Measurements from ENCODE around the gene RFNG. TPM values are rescaled to one million over a fixed set of nuclear protein-coding genes. Genes with fewer than 3 reads are reported as not detected.

The RFNG gene
- total RNA-seq, 1 donor from 2014 or later = 13.6 TPM

DNA sequence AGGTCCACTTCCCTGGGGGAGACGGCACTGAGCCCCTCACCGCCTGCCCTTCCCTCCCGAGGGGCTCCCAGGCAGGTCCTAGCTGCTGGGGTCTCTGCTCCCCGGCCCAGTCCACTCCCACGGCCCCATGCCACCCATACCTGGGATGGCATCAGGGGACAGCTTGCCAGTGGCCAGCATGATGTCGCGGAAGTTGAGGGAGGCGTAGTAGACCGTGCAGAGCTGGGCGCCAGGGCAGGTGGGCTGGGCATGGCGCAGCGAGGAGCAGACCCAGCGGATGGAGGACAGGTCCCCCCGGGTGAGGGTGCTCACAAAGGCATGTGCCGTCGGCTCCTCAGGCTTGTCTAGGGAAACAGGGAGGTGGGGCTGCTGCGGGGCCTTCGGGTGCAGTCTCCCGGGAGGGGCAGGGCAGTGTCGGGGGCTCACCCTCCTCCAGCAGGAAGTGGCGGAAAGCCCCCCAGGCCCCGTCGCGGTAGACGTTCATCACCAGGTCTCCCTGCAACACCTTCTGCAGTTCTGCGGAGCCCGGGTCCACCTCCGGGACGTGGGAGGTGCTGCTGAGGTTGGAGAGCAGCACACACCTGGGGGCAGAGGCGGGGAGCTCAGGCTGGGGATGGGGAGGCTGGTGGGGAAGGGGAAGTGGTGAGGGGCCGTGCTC, 32.9 kb upstream of the RFNG start:
- no peaks in the 10 kb centered on the region for H3K36me3 ChIP-seq
- no peak for DNase-seq (ENCODE audit: low spot score)
- no peak overlapping the region for H3K4me2 ChIP-seq
- H3K9ac ChIP-seq = no peak overlapping the region
- H3K4me3 ChIP-seq = no peak overlapping the region
- H3K9me3 ChIP-seq (ENCODE audit: low read depth) = no peaks in the 10 kb centered on the region
- peaks cover 9% of the 10 kb centered on the region for H3F3A ChIP-seq (ENCODE audit: low read depth)
- no peaks in the 10 kb centered on the region for H3K9me3 Mint-ChIP-seq
- no peaks in the 10 kb centered on the region for H3K79me2 ChIP-seq (ENCODE audit: low read depth)
- H4K20me1 ChIP-seq (ENCODE audit: low read depth) = peaks cover 91% of the 10 kb centered on the region
- H3K27me3 Mint-ChIP-seq (ENCODE audit: insufficient read depth, low read depth) = no peaks in the 10 kb centered on the region
- H3K4me3 Mint-ChIP-seq = no peak overlapping the region
- H3K4me1 ChIP-seq = no peaks in the 10 kb centered on the region
- peaks cover 2% of the 10 kb centered on the region for H3K36me3 Mint-ChIP-seq
- no peak overlapping the region for H3K27ac ChIP-seq
- no peaks in the 10 kb centered on the region for H3K4me1 Mint-ChIP-seq
- no peak overlapping the region for H2AFZ ChIP-seq (replicated peaks)
- no peak overlapping the region for H3K27ac Mint-ChIP-seq
- TF ChIP-seq EZH2 (IDR thresholded peaks at IDR 0.05) = no peak
- no peak for TF ChIP-seq EZH2phosphoT487 (IDR thresholded peaks at IDR 0.05)
- no peak for TF ChIP-seq CTCF (IDR thresholded peaks at IDR 0.05)
- H3K27me3 ChIP-seq = no peaks in the 10 kb centered on the region

GRCh38 chr17:82083533-82084359, 32.1 kb upstream of the RFNG start:
- Mint-ChIP-seq H3K27ac (no peak overlapping the region), H3K9me3 (no peaks in the 10 kb centered on the region), H3K4me3 (no peak overlapping the region), H3K27me3 (ENCODE audit: insufficient read depth, low read depth) (no peaks in the 10 kb centered on the region), H3K36me3 (peaks cover 2% of the 10 kb centered on the region), H3K4me1 (no peaks in the 10 kb centered on the region)
- peaks cover 11% of the 10 kb centered on the region for H3F3A ChIP-seq (ENCODE audit: low read depth)
- no peak overlapping the region for H2AFZ ChIP-seq (replicated peaks)
- DNase-seq (ENCODE audit: low spot score) = no peak
- H3K4me1 ChIP-seq = no peaks in the 10 kb centered on the region
- no peak overlapping the region for H3K4me3 ChIP-seq
- no peaks in the 10 kb centered on the region for H3K27me3 ChIP-seq
- H3K4me2 ChIP-seq = no peak overlapping the region
- no peaks in the 10 kb centered on the region for H3K9me3 ChIP-seq (ENCODE audit: low read depth)
- H4K20me1 ChIP-seq (ENCODE audit: low read depth) = peaks cover 87% of the 10 kb centered on the region
- no peaks in the 10 kb centered on the region for H3K79me2 ChIP-seq (ENCODE audit: low read depth)
- TF ChIP-seq EZH2 (IDR thresholded peaks at IDR 0.05) (no peak), EZH2phosphoT487 (IDR thresholded peaks at IDR 0.05) (no peak), CTCF (IDR thresholded peaks at IDR 0.05) (no peak)
- no peaks in the 10 kb centered on the region for H3K36me3 ChIP-seq
- no peak overlapping the region for H3K27ac ChIP-seq
- no peak overlapping the region for H3K9ac ChIP-seq

DNA sequence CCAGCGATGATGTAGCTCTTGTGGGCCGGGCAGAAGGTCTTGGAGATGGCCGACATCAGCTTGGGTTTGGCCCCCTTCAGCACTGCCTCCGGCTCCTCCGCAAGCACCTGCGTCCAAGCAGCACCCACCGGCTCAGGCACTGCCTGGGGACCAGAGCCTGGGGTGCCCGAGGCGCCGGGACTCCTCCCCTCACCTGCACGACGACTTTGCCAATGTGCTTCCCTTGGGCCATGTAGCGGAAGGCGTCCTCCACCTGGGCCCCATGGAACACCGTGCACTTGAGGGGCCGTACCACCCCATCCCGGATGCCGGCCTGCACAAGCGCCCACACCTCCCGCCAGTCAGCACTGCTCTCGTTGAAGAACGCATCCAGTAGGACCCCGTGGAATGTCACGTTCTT, 31.4 kb upstream of the RFNG start:
- no peak overlapping the region for H3K27ac ChIP-seq
- Mint-ChIP-seq H3K4me1 (peaks cover 2% of the 10 kb centered on the region), H3K27ac (no peak overlapping the region), H3K4me3 (no peak overlapping the region), H3K27me3 (ENCODE audit: insufficient read depth, low read depth) (no peaks in the 10 kb centered on the region), H3K36me3 (peaks cover 5% of the 10 kb centered on the region), H3K9me3 (no peaks in the 10 kb centered on the region)
- peaks cover 15% of the 10 kb centered on the region for H3F3A ChIP-seq (ENCODE audit: low read depth)
- H3K4me3 ChIP-seq = no peak overlapping the region
- H2AFZ ChIP-seq (replicated peaks) = no peak overlapping the region
- H3K4me1 ChIP-seq = no peaks in the 10 kb centered on the region
- H3K9me3 ChIP-seq (ENCODE audit: low read depth) = no peaks in the 10 kb centered on the region
- peaks cover 82% of the 10 kb centered on the region for H4K20me1 ChIP-seq (ENCODE audit: low read depth)
- H3K36me3 ChIP-seq = no peaks in the 10 kb centered on the region
- H3K9ac ChIP-seq = no peak overlapping the region
- no peaks in the 10 kb centered on the region for H3K79me2 ChIP-seq (ENCODE audit: low read depth)
- no peak for DNase-seq (ENCODE audit: low spot score)
- no peaks in the 10 kb centered on the region for H3K27me3 ChIP-seq
- TF ChIP-seq CTCF (IDR thresholded peaks at IDR 0.05) (no peak), EZH2 (IDR thresholded peaks at IDR 0.05) (no peak), EZH2phosphoT487 (IDR thresholded peaks at IDR 0.05) (no peak)
- no peak overlapping the region for H3K4me2 ChIP-seq

Measured in neural progenitor cell (in vitro differentiated cells).